Thyroid gland (tissue), 4 donors: ENCODE results near the gene TBC1D24.

Experiments
- CTCF ChIP-seq, 6 experiments: fragments of 200-600 bp in 3 of 6; fragments of 450-650 bp in 3 of 6; sonication (generic) in 3 of 6; IDR thresholded peaks; one replicate each; pipeline ENCODE4 v1.5.1; 2016 to 2019; ENCODE audit warnings: antibody characterized with exemption in 6 of 6, mild to moderate bottlenecking in 2 of 6, inconsistent platforms in 1 of 6, moderate library complexity in 1 of 6
- POLR2A ChIP-seq, 2 donors: fragments of 450-650 bp; IDR thresholded peaks; one replicate each; pipeline ENCODE4 v1.6.1; 2017; ENCODE audit warnings: antibody characterized with exemption in 2 of 2, mild to moderate bottlenecking in 2 of 2, moderate library complexity in 1 of 2

DNA sequence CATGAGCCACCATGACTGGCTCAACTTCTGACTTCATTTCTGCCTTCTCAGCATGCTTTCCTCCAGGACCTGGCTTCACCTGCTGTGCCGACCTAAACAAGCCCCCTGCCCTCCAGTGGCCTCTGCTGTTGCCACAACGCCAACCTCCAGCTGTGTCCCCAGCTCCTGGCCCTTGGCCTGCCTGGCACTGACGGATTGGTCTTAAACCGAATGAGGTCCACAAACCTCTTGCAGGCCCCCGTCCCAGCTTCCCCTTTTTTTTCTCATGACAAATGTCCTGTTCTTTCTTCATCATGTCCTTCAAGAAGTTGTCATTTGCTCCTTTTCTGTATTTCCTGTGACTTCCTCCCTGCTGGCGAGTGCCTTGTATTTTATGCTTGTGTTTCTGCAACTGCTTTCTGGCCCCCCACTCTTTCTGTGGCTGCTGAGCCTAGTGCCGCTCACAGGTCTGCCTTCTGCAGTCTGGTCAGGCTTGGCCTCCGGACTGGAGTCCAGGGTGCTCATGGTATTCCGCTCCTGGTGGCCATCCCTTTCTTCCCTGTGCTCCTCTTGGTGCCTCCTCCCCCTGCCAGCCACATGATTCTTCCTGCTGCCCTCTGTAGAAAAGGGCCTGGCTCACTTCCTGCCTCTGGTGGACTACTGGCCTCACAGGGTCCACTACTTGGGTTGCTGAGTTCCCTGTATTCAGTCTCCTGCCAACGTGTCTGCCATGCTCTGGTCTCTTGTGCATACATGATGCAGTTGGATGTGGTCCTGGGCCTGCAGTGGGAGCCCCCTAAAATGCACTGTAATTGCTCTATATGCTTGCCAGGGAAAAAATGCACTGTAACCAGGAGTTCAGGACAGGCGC, 41.7 kb downstream of the TBC1D24 start:
- no peak for TF ChIP-seq POLR2A (IDR thresholded peaks at IDR 0.05)
- no peak for TF ChIP-seq CTCF (IDR thresholded peaks at IDR 0.05)
